ENCODE data around the gene IL1RAPL1.

- TF ChIP-seq POLR2A (IDR thresholded peaks at IDR 0.05) (no peak), CTCF (IDR thresholded peaks at IDR 0.05) (no peak), EP300 (IDR thresholded peaks at IDR 0.05) (no peak), POLR2AphosphoS5 (IDR thresholded peaks at IDR 0.05) (no peak)
Measured at GRCh38 chrX:29275928-29276327, 688.7 kb downstream of the IL1RAPL1 start.

Measured in suprapubic skin (tissue), 4 donors.